Astrocyte (in vitro differentiated cells and primary cell): ENCODE measurements around the gene AGBL4.

ENCODE experiments used
- EZH2 ChIP-seq: IDR thresholded peaks from 2 replicates; pipeline ENCODE4 v1.6.1; 2012; ENCODE audit warnings: mild to moderate bottlenecking, low read length, inconsistent platforms; ENCODE audit not compliant: insufficient read depth
- TF ChIP-seq, protein P1 (sequence below): IDR thresholded peaks from 2 replicates; pipeline ENCODE4 v1.5.1; 2011; ENCODE audit warnings: low read depth, mild to moderate bottlenecking, inconsistent platforms, low read length, moderate library complexity; ENCODE audit not compliant: insufficient read depth

DNA sequence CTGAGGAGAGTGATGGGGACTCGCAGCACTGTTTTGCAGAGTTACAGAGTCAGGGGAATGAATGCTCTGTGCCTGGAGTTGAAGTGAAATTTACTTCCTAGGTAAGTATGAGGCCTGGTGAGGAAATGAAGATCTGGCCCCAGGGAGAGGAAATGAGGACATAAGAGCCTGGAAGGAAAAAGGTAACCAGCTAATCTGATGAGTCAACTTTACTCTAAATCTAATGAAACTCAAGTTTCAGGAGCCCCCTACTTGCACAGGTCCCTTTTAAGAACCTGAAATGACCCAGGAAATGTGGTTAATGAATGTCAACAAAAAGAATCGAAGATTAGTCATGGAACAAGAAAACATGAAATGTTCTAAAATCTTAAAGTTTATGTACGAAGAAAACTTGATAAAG, 599.0 kb downstream of the AGBL4 start:
- TF ChIP-seq, protein P1, sequence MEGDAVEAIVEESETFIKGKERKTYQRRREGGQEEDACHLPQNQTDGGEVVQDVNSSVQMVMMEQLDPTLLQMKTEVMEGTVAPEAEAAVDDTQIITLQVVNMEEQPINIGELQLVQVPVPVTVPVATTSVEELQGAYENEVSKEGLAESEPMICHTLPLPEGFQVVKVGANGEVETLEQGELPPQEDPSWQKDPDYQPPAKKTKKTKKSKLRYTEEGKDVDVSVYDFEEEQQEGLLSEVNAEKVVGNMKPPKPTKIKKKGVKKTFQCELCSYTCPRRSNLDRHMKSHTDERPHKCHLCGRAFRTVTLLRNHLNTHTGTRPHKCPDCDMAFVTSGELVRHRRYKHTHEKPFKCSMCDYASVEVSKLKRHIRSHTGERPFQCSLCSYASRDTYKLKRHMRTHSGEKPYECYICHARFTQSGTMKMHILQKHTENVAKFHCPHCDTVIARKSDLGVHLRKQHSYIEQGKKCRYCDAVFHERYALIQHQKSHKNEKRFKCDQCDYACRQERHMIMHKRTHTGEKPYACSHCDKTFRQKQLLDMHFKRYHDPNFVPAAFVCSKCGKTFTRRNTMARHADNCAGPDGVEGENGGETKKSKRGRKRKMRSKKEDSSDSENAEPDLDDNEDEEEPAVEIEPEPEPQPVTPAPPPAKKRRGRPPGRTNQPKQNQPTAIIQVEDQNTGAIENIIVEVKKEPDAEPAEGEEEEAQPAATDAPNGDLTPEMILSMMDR = no peak
- TF ChIP-seq EZH2 = no peak
